Subcutaneous abdominal adipose tissue (tissue), 5 donors: ENCODE measurements around the gene RHBDD2.
"Not testable (repeated sequence)": the region's sequence is repeated elsewhere in the genome, so short reads cannot be mapped to it uniquely, and the experiment has no call there.

ENCODE experiments used
- H3K27ac ChIP-seq: one replicate; pipeline ENCODE4 v1.7.0; 2013; ENCODE audit warnings: low read depth, mild to moderate bottlenecking, inconsistent platforms, low read length, moderate library complexity
- H3K27me3 ChIP-seq, 5 donors: one replicate each; pipeline ENCODE4 v1.7.0; 2013; ENCODE audit warnings: low read length in 5 of 5, inconsistent platforms in 1 of 5; ENCODE audit not compliant: control insufficient read depth in 5 of 5, insufficient read depth in 4 of 5
- H3K36me3 ChIP-seq, 5 donors: one replicate each; pipeline ENCODE4 v1.7.0; 2013; ENCODE audit warnings: low read length in 5 of 5; ENCODE audit not compliant: control insufficient read depth in 5 of 5, insufficient read depth in 5 of 5
- H3K4me1 ChIP-seq, 5 donors: one replicate each; pipeline ENCODE4 v1.7.0; 2013; ENCODE audit warnings: low read length in 5 of 5, mild to moderate bottlenecking in 3 of 5, moderate library complexity in 1 of 5; ENCODE audit not compliant: control insufficient read depth in 5 of 5, insufficient read depth in 5 of 5
- H3K4me3 ChIP-seq, 5 donors: one replicate each; pipeline ENCODE4 v1.7.0; 2013; ENCODE audit warnings: low read length in 5 of 5, low read depth in 1 of 5
- H3K9ac ChIP-seq, 5 donors: one replicate each; pipeline ENCODE4 v1.7.0; 2013; ENCODE audit warnings: low read length in 5 of 5, mild to moderate bottlenecking in 4 of 5, moderate library complexity in 3 of 5
- H3K9me3 ChIP-seq, 5 donors: one replicate each; pipeline ENCODE4 v1.7.0; 2013; ENCODE audit warnings: low read length in 5 of 5; ENCODE audit not compliant: control insufficient read depth in 5 of 5
- donor health status: healthy.
- donor health status: healthy.
- donor health status: healthy.
- donor health status: healthy.
- donor health status: healthy.

Gene RHBDD2

GRCh38 chr7:75875113-75876080, 3.4 kb upstream of the RHBDD2 start:
- peaks cover 8 to 48% (median 37%) of the 10 kb centered on the region in 5 donors for H3K4me1 ChIP-seq
- H3K27me3 ChIP-seq, result no peaks in the 10 kb centered on the region
- H3K9ac ChIP-seq, result no peak overlapping the region
- H3K9me3 ChIP-seq, result no peaks in the 10 kb centered on the region
- no peaks in the 10 kb centered on the region for H3K36me3 ChIP-seq
- H3K4me3 ChIP-seq, result no peak overlapping the region
- H3K27ac ChIP-seq, result no peak overlapping the region

- Histone ChIP-seq H3K9me3 (no peaks in the 10 kb centered on the region), H3K27me3 (no peaks in the 10 kb centered on the region), H3K36me3 (peaks cover 0 to 2% (median 2%) of the 10 kb centered on the region in 5 donors), H3K27ac (no peak overlapping the region), H3K4me1 (peaks cover 8 to 50% (median 38%) of the 10 kb centered on the region in 5 donors), H3K4me3 (no peak overlapping the region), H3K9ac (no peak overlapping the region)
Observed at GRCh38 chr7:75876126-75876881, 2.5 kb upstream of the RHBDD2 start.

GRCh38 chr7:75878312-75878768, 494 bp upstream of the RHBDD2 start:
- Histone ChIP-seq H3K36me3 (peaks cover 0 to 22% (median 18%) of the 10 kb centered on the region in 5 donors), H3K27ac (peak overlapping the region; percentile 91), H3K4me1 (peaks cover 6 to 36% (median 29%) of the 10 kb centered on the region in 5 donors), H3K27me3 (no peaks in the 10 kb centered on the region), H3K9me3 (no peaks in the 10 kb centered on the region), H3K4me3 (peak overlapping the region; percentile 59 to 84 (median 70)), H3K9ac (peak overlapping the region in 4 of 5 donors; percentile 30 to 90 (median 63))

- no peaks in the 10 kb centered on the region for H3K9me3 ChIP-seq
- peaks cover 6 to 36% (median 29%) of the 10 kb centered on the region in 5 donors for H3K4me1 ChIP-seq
- H3K4me3 ChIP-seq, result peak overlapping the region; percentile 70 to 94 (median 89)
- peaks cover 0 to 35% (median 30%) of the 10 kb centered on the region in 5 donors for H3K36me3 ChIP-seq
- H3K9ac ChIP-seq, result peak overlapping the region; percentile 65 to 95 (median 73)
- H3K27me3 ChIP-seq, result no peaks in the 10 kb centered on the region
- H3K27ac ChIP-seq, result peak overlapping the region; percentile 79
Observed at GRCh38 chr7:75879771-75880184, 944 bp downstream of the RHBDD2 start.

GRCh38 chr7:75880242-75880641, 1.4 kb downstream of the RHBDD2 start:
- Histone ChIP-seq H3K27me3 (no peaks in the 10 kb centered on the region), H3K9me3 (no peaks in the 10 kb centered on the region), H3K4me1 (peaks cover 6 to 36% (median 29%) of the 10 kb centered on the region in 5 donors), H3K36me3 (peaks cover 0 to 40% (median 34%) of the 10 kb centered on the region in 5 donors), H3K4me3 (peak overlapping the region in 2 of 5 donors; percentile 19 to 91), H3K9ac (peak overlapping the region in 1 of 5 donors; percentile 27), H3K27ac (peak overlapping the region; percentile 58)

GRCh38 chr7:75881436-75882095, 2.7 kb downstream of the RHBDD2 start:
- Histone ChIP-seq H3K4me3 (no peak overlapping the region), H3K36me3 (peaks cover 0 to 53% (median 45%) of the 10 kb centered on the region in 5 donors), H3K9me3 (no peaks in the 10 kb centered on the region), H3K27me3 (no peaks in the 10 kb centered on the region), H3K4me1 (peaks cover 6 to 31% (median 25%) of the 10 kb centered on the region in 5 donors), H3K27ac (no peak overlapping the region), H3K9ac (no peak overlapping the region)

GRCh38 chr7:75883265-75883824, 4.5 kb downstream of the RHBDD2 start:
- Histone ChIP-seq H3K36me3 (peaks cover 0 to 68% (median 57%) of the 10 kb centered on the region in 5 donors), H3K4me1 (peaks cover 6 to 28% (median 26%) of the 10 kb centered on the region in 5 donors)
- not testable (repeated sequence) for H3K9ac ChIP-seq, H3K9me3 ChIP-seq, H3K27me3 ChIP-seq, H3K4me3 ChIP-seq, H3K27ac ChIP-seq

GRCh38 chr7:75884476-75884875, 5.6 kb downstream of the RHBDD2 start:
- Histone ChIP-seq H3K4me3 (no peak overlapping the region), H3K9ac (no peak overlapping the region), H3K27ac (no peak overlapping the region), H3K27me3 (no peaks in the 10 kb centered on the region), H3K9me3 (no peaks in the 10 kb centered on the region), H3K36me3 (peaks cover 0 to 77% (median 60%) of the 10 kb centered on the region in 5 donors), H3K4me1 (peaks cover 5 to 27% (median 26%) of the 10 kb centered on the region in 5 donors)

GRCh38 chr7:75885036-75885435, 6.2 kb downstream of the RHBDD2 start:
- peaks cover 0 to 77% (median 60%) of the 10 kb centered on the region in 5 donors for H3K36me3 ChIP-seq
- no peaks in the 10 kb centered on the region for H3K9me3 ChIP-seq
- H3K27ac ChIP-seq, result no peak overlapping the region
- H3K4me3 ChIP-seq, result no peak overlapping the region
- no peak overlapping the region for H3K9ac ChIP-seq
- H3K27me3 ChIP-seq, result no peaks in the 10 kb centered on the region
- H3K4me1 ChIP-seq, result peaks cover 0 to 25% (median 21%) of the 10 kb centered on the region in 5 donors
